22Rv1 (cell line): ENCODE measurements around the gene ADAMTS15.

Experiments used
- H3K27ac ChIP-seq: fragments of 450-650 bp; 2 replicates; pipeline ENCODE4 v1.5.1; 2017
- CTCF ChIP-seq: fragments of 450-650 bp; IDR thresholded peaks from 2 replicates; pipeline ENCODE4 v1.5.1; 2017; ENCODE audit warnings: mild to moderate bottlenecking
- ZFX ChIP-seq: fragments of 450-650 bp; IDR thresholded peaks from 2 replicates; pipeline ENCODE4 v1.6.1; 2017; ENCODE audit warnings: antibody characterized with exemption, borderline replicate concordance

The ADAMTS15 gene

DNA sequence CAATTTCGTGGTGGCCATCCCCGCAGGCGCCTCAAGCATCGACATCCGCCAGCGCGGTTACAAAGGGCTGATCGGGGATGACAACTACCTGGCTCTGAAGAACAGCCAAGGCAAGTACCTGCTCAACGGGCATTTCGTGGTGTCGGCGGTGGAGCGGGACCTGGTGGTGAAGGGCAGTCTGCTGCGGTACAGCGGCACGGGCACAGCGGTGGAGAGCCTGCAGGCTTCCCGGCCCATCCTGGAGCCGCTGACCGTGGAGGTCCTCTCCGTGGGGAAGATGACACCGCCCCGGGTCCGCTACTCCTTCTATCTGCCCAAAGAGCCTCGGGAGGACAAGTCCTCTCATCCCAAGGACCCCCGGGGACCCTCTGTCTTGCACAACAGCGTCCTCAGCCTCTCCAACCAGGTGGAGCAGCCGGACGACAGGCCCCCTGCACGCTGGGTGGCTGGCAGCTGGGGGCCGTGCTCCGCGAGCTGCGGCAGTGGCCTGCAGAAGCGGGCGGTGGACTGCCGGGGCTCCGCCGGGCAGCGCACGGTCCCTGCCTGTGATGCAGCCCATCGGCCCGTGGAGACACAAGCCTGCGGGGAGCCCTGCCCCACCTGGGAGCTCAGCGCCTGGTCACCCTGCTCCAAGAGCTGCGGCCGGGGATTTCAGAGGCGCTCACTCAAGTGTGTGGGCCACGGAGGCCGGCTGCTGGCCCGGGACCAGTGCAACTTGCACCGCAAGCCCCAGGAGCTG, 24.8 kb downstream of the ADAMTS15 start:
- TF ChIP-seq CTCF (no peak), ZFX (no peak)
- H3K27ac ChIP-seq = no peak overlapping the region

- TF ChIP-seq CTCF (no peak), ZFX (no peak)
- no peak overlapping the region for H3K27ac ChIP-seq
Observed at GRCh38 chr11:130473795-130474377, 25.4 kb downstream of the ADAMTS15 start.

DNA sequence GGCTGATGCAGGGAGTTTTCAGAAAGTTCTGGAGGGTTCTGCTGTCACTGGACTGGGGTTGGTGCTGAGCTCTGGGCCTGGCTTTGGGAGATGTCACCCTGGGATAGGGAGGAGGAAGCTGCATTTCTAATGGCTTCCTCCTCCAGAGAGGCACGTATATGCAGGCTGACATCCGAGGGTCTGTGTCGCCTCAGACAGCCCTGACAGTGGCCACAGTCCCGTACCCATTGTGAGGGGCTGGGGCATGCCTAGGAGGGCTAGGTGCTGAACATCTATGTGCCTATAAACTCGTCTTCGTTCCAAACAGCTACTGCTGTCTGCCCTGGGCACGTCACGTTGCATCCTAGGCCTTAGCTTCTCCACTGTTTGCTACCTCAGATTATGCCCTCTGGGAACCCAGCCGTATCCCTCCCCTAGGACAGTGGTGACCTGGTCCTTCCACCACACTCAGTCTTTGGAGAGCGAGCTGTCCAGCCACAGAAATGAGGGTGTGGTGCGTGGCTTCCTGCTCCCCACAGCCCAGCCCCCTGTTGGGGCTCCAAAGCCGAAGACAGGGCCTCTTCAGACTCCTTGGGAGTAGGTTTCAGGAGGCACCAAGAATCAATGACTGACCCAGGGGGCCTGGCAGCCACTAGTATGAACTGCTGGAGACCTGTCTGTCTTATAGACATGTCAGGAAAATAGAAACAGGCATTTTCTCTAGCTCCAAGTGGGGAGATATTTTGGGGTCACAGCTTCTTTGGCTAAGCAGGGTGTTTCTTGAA, 26.4 kb downstream of the ADAMTS15 start:
- TF ChIP-seq CTCF = no peak
- TF ChIP-seq ZFX = no peak
- no peak overlapping the region for H3K27ac ChIP-seq

- H3K27ac ChIP-seq = no peak overlapping the region
- TF ChIP-seq ZFX = no peak
- no peak for TF ChIP-seq CTCF
Observed at GRCh38 chr11:130475426-130476053, 27.1 kb downstream of the ADAMTS15 start.

DNA sequence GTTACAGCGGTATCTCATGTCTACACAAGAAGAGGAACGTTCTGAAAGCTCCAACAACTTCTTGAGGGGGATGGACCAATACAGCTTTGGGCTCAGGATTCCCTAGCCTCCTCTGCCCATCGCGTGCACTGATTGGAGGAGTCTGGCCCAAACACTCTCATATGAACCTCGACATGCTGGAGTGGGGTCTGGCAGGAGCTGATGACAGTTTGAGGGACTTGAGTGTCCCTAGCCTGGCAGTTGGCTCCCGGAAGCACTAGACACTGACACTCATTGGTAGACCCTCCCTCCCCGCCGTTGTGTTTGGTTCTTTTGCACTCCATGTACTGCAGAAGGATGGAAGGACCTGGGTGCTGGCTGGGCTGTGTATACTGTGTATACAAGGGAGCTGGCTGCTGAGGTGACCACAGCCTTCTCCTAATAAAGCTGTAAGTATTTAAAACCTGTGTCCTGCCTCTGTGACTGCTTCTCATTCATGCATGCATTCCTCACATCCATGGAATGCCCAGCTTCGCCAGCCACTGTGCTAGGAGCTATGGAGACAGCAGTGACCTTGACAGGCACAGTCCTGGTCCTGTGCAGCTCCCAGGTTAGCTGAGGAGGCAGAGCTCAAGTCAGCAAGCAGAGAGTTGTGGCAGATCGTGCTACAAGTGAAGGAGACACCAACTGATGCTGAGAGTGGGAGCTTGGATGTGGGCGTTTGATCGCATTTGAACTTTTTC, 27.9 kb downstream of the ADAMTS15 start:
- TF ChIP-seq ZFX = no peak
- no peak for TF ChIP-seq CTCF
- no peak overlapping the region for H3K27ac ChIP-seq

DNA sequence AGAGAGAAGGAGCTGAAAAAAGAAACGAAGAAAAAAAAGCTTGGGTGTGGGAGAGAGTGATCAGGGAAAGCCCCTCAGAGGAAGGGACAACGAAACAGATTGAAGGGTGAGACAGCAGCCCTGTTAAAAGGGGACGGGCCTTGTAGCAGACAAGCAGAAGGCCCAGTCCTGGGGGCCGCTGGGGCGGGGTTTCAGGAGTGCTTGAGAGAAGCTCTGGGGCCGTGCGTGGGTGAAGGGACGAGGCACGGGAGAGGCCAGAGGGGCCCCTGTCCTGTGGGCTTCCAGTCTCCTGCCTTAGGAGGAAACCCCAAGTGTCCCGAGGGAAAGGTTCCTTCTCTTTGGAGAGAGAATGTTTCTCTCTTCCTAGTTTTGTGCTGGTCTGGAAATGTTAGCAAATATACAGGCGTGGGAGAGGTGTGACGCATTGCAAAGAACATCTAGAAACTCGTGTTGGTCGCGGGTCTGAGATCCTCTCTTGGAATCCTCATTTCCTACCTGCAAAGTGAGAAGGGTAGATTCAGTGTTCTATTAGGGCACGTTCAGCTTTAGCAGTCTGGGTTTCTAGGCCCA, 28.6 kb downstream of the ADAMTS15 start:
- no peak overlapping the region for H3K27ac ChIP-seq
- TF ChIP-seq ZFX (no peak), CTCF (no peak)
